Gastrocnemius medialis (tissue), 4 donors: Measurements from ENCODE around the gene MGA.

Experiments used
- CTCF ChIP-seq, 5 experiments: fragments of 450-650 bp in 3 of 5; fragments of 200-600 bp in 2 of 5; sonication (generic) in 2 of 5; IDR thresholded peaks in 4 of 5; conservative IDR thresholded peaks in 1 of 5; 1 replicate in 4 of 5; 2 replicates in 1 of 5; pipeline ENCODE4 v1.5.1; 2016 to 2019; ENCODE audit warnings: antibody characterized with exemption in 5 of 5, mild to moderate bottlenecking in 3 of 5, moderate library complexity in 3 of 5
- POLR2A ChIP-seq, 2 donors: fragments of 450-650 bp; IDR thresholded peaks; one replicate each; pipeline ENCODE4 v1.6.1; 2017; ENCODE audit warnings: antibody characterized with exemption in 2 of 2, mild to moderate bottlenecking in 2 of 2, moderate library complexity in 2 of 2

GRCh38 chr15:41675337-41675736 lies 15.1 kb downstream of the MGA start:
- TF ChIP-seq CTCF (IDR thresholded peaks at IDR 0.05 in 4 of 5, conservative IDR thresholded peaks at IDR 0.05 in 1 of 5) (no peak), POLR2A (IDR thresholded peaks at IDR 0.05) (no peak)
